Astrocyte (in vitro differentiated cells and primary cell): ENCODE data around the gene HMCN2. TPM values are rescaled to one million over a fixed set of nuclear protein-coding genes. Genes with fewer than 3 reads are reported as not detected.

Experiments used
- DNase-seq: peaks from one replicate; pipeline ENCODE4 v3.0.0-alpha.2; 2010; ENCODE audit warnings: low read depth
- FAIRE-seq: peaks from 2 replicates; lab custom pipeline; 2011; peaks lifted over from hg19 to GRCh38; lab: Jason Lieb, UNC
- H2AFZ ChIP-seq: 2 replicates; pipeline ENCODE4 v1.6.0; 2012; ENCODE audit warnings: low read depth, low read length, inconsistent platforms
- H3K27ac ChIP-seq: 2 replicates; pipeline ENCODE4 v1.5.1; 2011; ENCODE audit warnings: low read depth, low read length, inconsistent platforms
- H3K27me3 ChIP-seq: 2 replicates; pipeline ENCODE4 v1.6.0; 2011; ENCODE audit warnings: low read length, inconsistent platforms; ENCODE audit not compliant: insufficient read depth
- H3K36me3 ChIP-seq: 2 replicates; pipeline ENCODE4 v1.5.1; 2011; ENCODE audit warnings: low read length, inconsistent platforms; ENCODE audit not compliant: insufficient read depth
- H3K4me1 ChIP-seq: 2 replicates; pipeline ENCODE4 v1.5.1; 2011; ENCODE audit warnings: low read length, inconsistent platforms; ENCODE audit not compliant: insufficient read depth
- H3K4me2 ChIP-seq: 2 replicates; pipeline ENCODE4 v1.6.0; 2012; ENCODE audit warnings: low read length, inconsistent platforms
- H3K4me3 ChIP-seq: 2 replicates; pipeline ENCODE4 v1.5.1; 2011; ENCODE audit warnings: low read depth, mild to moderate bottlenecking, low read length, inconsistent platforms; ENCODE audit not compliant: insufficient read depth
- H3K79me2 ChIP-seq: 2 replicates; pipeline ENCODE4 v1.6.0; 2012; ENCODE audit warnings: mild to moderate bottlenecking, low read length, inconsistent platforms; ENCODE audit not compliant: insufficient read depth
- H3K9ac ChIP-seq: 2 replicates; pipeline ENCODE4 v1.6.0; 2012; ENCODE audit warnings: mild to moderate bottlenecking, low read length, inconsistent platforms
- H3K9me3 ChIP-seq: 2 replicates; pipeline ENCODE4 v1.5.1; 2012; ENCODE audit warnings: low read depth, mild to moderate bottlenecking, low read length, inconsistent platforms; ENCODE audit not compliant: insufficient read depth
- H4K20me1 ChIP-seq: 2 replicates; pipeline ENCODE4 v1.6.0; 2012; ENCODE audit warnings: low read length, inconsistent platforms; ENCODE audit not compliant: insufficient read depth
- H3K27ac Mint-ChIP-seq: one replicate; pipeline ENCODE4 v1.8.0; 2021; ENCODE audit warnings: mild to moderate bottlenecking, mixed read lengths; ENCODE audit not compliant: unreplicated experiment
- H3K27me3 Mint-ChIP-seq: one replicate; pipeline ENCODE4 v1.8.0; 2021; ENCODE audit warnings: low read depth, mixed read lengths; ENCODE audit not compliant: unreplicated experiment
- H3K36me3 Mint-ChIP-seq: one replicate; pipeline ENCODE4 v1.8.0; 2021; ENCODE audit warnings: low read depth, mixed read lengths; ENCODE audit not compliant: unreplicated experiment
- H3K4me1 Mint-ChIP-seq: one replicate; pipeline ENCODE4 v1.8.0; 2021; ENCODE audit warnings: low read depth, mixed read lengths; ENCODE audit not compliant: unreplicated experiment
- H3K4me3 Mint-ChIP-seq: one replicate; pipeline ENCODE4 v1.8.0; 2021; ENCODE audit warnings: mild to moderate bottlenecking, moderate library complexity, mixed read lengths; ENCODE audit not compliant: unreplicated experiment
- H3K9me3 Mint-ChIP-seq: one replicate; pipeline ENCODE4 v1.8.0; 2021; ENCODE audit warnings: mild to moderate bottlenecking, mixed read lengths; ENCODE audit not compliant: unreplicated experiment
- CTCF ChIP-seq: IDR thresholded peaks from 2 replicates; pipeline ENCODE4 v1.5.1; 2011; ENCODE audit warnings: low read depth, mild to moderate bottlenecking, inconsistent platforms, low read length, moderate library complexity; ENCODE audit not compliant: insufficient read depth
- EZH2 ChIP-seq: IDR thresholded peaks from 2 replicates; pipeline ENCODE4 v1.6.1; 2012; ENCODE audit warnings: mild to moderate bottlenecking, low read length, inconsistent platforms; ENCODE audit not compliant: insufficient read depth
- total RNA-seq: library from RNA; stranded (reverse); gene quantifications from 2 replicates; pipeline ENCODE4 v1.2.1, GENCODE V29; 2021

The HMCN2 gene
- total RNA-seq, 1 donor from 2014 or later: 1.6 TPM

GRCh38 chr9:130390390-130390789 is 124.8 kb downstream of the HMCN2 start:
- no peaks in the 10 kb centered on the region for H3K27me3 ChIP-seq
- no peak overlapping the region for H3K27ac Mint-ChIP-seq
- no peaks in the 10 kb centered on the region for H3K79me2 ChIP-seq
- H2AFZ ChIP-seq: no peak overlapping the region
- H3K27me3 Mint-ChIP-seq: peaks cover 45% of the 10 kb centered on the region
- H3K4me2 ChIP-seq: no peak overlapping the region
- TF ChIP-seq CTCF: no peak
- no peak for TF ChIP-seq EZH2
- no peaks in the 10 kb centered on the region for H4K20me1 ChIP-seq
- H3K36me3 ChIP-seq: no peaks in the 10 kb centered on the region
- no peak overlapping the region for H3K4me3 Mint-ChIP-seq
- H3K4me3 ChIP-seq: no peak overlapping the region
- H3K27ac ChIP-seq: no peak overlapping the region
- H3K9me3 Mint-ChIP-seq: no peaks in the 10 kb centered on the region
- H3K4me1 Mint-ChIP-seq: peaks cover 5% of the 10 kb centered on the region
- H3K36me3 Mint-ChIP-seq: peaks cover 4% of the 10 kb centered on the region
- FAIRE-seq (no peak), DNase-seq (no peak)
- no peak overlapping the region for H3K9ac ChIP-seq
- no peaks in the 10 kb centered on the region for H3K9me3 ChIP-seq
- H3K4me1 ChIP-seq: no peaks in the 10 kb centered on the region

- H3K27ac ChIP-seq: no peak overlapping the region
- peaks cover 4% of the 10 kb centered on the region for H3K36me3 Mint-ChIP-seq
- no peaks in the 10 kb centered on the region for H3K4me1 ChIP-seq
- no peak overlapping the region for H3K4me3 Mint-ChIP-seq
- FAIRE-seq (no peak), DNase-seq (no peak)
- H3K9me3 ChIP-seq: no peaks in the 10 kb centered on the region
- H3K4me2 ChIP-seq: no peak overlapping the region
- no peaks in the 10 kb centered on the region for H4K20me1 ChIP-seq
- H3K36me3 ChIP-seq: no peaks in the 10 kb centered on the region
- no peak overlapping the region for H3K27ac Mint-ChIP-seq
- H3K4me1 Mint-ChIP-seq: peaks cover 5% of the 10 kb centered on the region
- no peak overlapping the region for H3K4me3 ChIP-seq
- no peaks in the 10 kb centered on the region for H3K9me3 Mint-ChIP-seq
- H2AFZ ChIP-seq: no peak overlapping the region
- H3K79me2 ChIP-seq: no peaks in the 10 kb centered on the region
- H3K9ac ChIP-seq: no peak overlapping the region
- peaks cover 47% of the 10 kb centered on the region for H3K27me3 Mint-ChIP-seq
- TF ChIP-seq EZH2: no peak
- no peak for TF ChIP-seq CTCF
- H3K27me3 ChIP-seq: no peaks in the 10 kb centered on the region
Measured at GRCh38 chr9:130390986-130391385, 125.4 kb downstream of the HMCN2 start.

- H3K4me3 Mint-ChIP-seq: no peak overlapping the region
- Histone ChIP-seq H2AFZ (no peak overlapping the region), H3K9me3 (no peaks in the 10 kb centered on the region), H3K4me3 (no peak overlapping the region), H4K20me1 (no peaks in the 10 kb centered on the region), H3K4me1 (no peaks in the 10 kb centered on the region), H3K27ac (no peak overlapping the region), H3K79me2 (no peaks in the 10 kb centered on the region), H3K36me3 (no peaks in the 10 kb centered on the region), H3K27me3 (no peaks in the 10 kb centered on the region), H3K9ac (no peak overlapping the region), H3K4me2 (no peak overlapping the region)
- DNase-seq (no peak), FAIRE-seq (no peak)
- peaks cover 5% of the 10 kb centered on the region for H3K36me3 Mint-ChIP-seq
- peaks cover 5% of the 10 kb centered on the region for H3K4me1 Mint-ChIP-seq
- H3K27me3 Mint-ChIP-seq: peaks cover 47% of the 10 kb centered on the region
- H3K27ac Mint-ChIP-seq: no peak overlapping the region
- H3K9me3 Mint-ChIP-seq: peaks cover 2% of the 10 kb centered on the region
- TF ChIP-seq CTCF: no peak
- no peak for TF ChIP-seq EZH2
Measured at GRCh38 chr9:130391866-130392265, 126.3 kb downstream of the HMCN2 start.
